A172 (cell line): ENCODE data around the gene BTNL9. TPM values are rescaled to one million over a fixed set of nuclear protein-coding genes. Genes with fewer than 3 reads are reported as not detected.
"Not testable (repeated sequence)": the region's sequence is repeated elsewhere in the genome, so short reads cannot be mapped to it uniquely, and the experiment has no call there.

ENCODE experiments used
- DNase-seq: peaks from one replicate; pipeline ENCODE4 v3.0.0-alpha.2; 2015; ENCODE audit warnings: low spot score
- total RNA-seq: library from RNA; depleted of rRNA; stranded (reverse); fragments of >200 nt; shearing (Covaris generic); gene quantifications from 2 replicates; pipeline ENCODE4 v1.2.3, GENCODE V29; 2014; rRNA removed

BTNL9 gene
- total RNA-seq, 1 experiment from 2014 or later, result not detected

- no peak for DNase-seq
Observed at GRCh38 chr5:181099602-181100086, 59.6 kb downstream of the BTNL9 start.

GRCh38 chr5:181100121-181100875 lies 60.2 kb downstream of the BTNL9 start:
- DNase-seq, result no peak

- not testable (repeated sequence) for DNase-seq
Observed at GRCh38 chr5:181101030-181101641, 61.1 kb downstream of the BTNL9 start.

- not testable (repeated sequence) for DNase-seq
Observed at GRCh38 chr5:181101930-181102674, 62.0 kb downstream of the BTNL9 start.

GRCh38 chr5:181104259-181104568 lies 64.1 kb downstream of the BTNL9 start:
- DNase-seq, result not testable (repeated sequence)

GRCh38 chr5:181104606-181105390 lies 64.7 kb downstream of the BTNL9 start:
- DNase-seq, result not testable (repeated sequence)

- DNase-seq, result no peak
Observed at GRCh38 chr5:181105391-181106025, 65.4 kb downstream of the BTNL9 start.

- DNase-seq, result no peak
Observed at GRCh38 chr5:181107699-181108098, 67.6 kb downstream of the BTNL9 start.

- DNase-seq, result no peak
Observed at GRCh38 chr5:181108578-181109165, 68.6 kb downstream of the BTNL9 start.

- no peak for DNase-seq
Observed at GRCh38 chr5:181109489-181110013, 69.5 kb downstream of the BTNL9 start.

GRCh38 chr5:181111010-181111409 lies 70.9 kb downstream of the BTNL9 start:
- DNase-seq, result no peak

Other genes starting within 250 kb of the BTNL9 start
- gene MGAT1, start 237.5 kb upstream of the BTNL9 start, total RNA-seq, result 65.4 and 80.7 TPM in 2 replicates
- 30.8 and 38.2 TPM in 2 replicates for gene ZFP62, start 179.0 kb upstream of the BTNL9 start, total RNA-seq
- gene BTNL8, start 141.1 kb upstream of the BTNL9 start, total RNA-seq, result 0.71 TPM in 1 of 2 replicates, not detected in the other
- not detected in 2 replicates for gene BTNL3, start 51.4 kb upstream of the BTNL9 start, total RNA-seq
- not detected in 2 replicates for gene OR2V1, start 90.9 kb downstream of the BTNL9 start, total RNA-seq
- gene OR2V2, start 107.3 kb downstream of the BTNL9 start, total RNA-seq, result not detected in 2 replicates
- gene TRIM7, start 164.9 kb downstream of the BTNL9 start, total RNA-seq, result 19.0 and 29.8 TPM in 2 replicates
- 10.3 and 18.2 TPM in 2 replicates for gene TRIM41, start 183.0 kb downstream of the BTNL9 start, total RNA-seq
- gene RACK1, start 203.6 kb downstream of the BTNL9 start, total RNA-seq, result 2,696 and 2,799 TPM in 2 replicates
- 8.5 and 13.2 TPM in 2 replicates for gene TRIM52, start 220.9 kb downstream of the BTNL9 start, total RNA-seq